Fibroblast of upper back skin (primary cell): ENCODE measurements around the gene STPG1.

Experiments used
- DNase-seq: peaks from one replicate; pipeline ENCODE4 v3.0.0-alpha.2; 2013

Gene STPG1

GRCh38 chr1:24425922-24426321, 12.3 kb upstream of the STPG1 start:
- DNase-seq, result no peak

DNA sequence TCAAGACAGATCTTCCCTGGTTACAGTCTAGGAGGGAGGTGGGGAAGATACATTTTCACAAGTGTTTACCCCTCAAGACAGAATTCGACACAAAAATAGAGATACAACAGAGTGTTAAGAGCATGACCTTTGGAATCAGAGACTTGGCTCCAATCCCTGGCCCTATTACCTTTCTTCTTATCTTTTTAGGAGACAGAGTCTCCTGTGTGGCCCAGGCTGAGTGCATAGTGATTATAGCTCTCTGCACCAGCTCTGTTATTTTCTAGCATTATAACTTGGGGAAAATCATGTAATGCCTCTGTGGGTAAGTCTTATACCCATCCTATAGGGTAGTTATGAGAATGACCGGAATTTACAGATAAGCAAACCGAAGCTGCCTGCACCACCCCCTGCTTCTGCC, 11.9 kb upstream of the STPG1 start:
- no peak for DNase-seq

DNA sequence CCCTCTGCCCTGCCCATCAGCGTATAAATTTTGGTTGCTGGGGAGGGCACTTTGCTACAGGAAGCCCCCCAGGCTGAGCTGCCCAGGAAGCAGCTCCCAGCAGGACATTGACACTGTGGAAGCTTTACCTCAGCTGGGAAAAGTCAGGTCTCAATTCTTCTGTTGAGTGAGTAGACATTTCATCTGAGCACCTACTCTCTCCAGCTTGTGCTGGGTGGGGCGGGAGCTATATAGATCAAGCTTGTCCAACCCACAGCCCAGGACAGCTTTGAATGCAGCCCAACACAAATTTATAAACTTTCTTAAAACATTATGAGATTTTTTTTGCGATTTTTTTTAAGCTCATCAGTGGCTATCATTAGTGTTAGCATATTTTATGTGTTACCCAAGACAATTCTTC, 11.4 kb upstream of the STPG1 start:
- no peak for DNase-seq

DNA sequence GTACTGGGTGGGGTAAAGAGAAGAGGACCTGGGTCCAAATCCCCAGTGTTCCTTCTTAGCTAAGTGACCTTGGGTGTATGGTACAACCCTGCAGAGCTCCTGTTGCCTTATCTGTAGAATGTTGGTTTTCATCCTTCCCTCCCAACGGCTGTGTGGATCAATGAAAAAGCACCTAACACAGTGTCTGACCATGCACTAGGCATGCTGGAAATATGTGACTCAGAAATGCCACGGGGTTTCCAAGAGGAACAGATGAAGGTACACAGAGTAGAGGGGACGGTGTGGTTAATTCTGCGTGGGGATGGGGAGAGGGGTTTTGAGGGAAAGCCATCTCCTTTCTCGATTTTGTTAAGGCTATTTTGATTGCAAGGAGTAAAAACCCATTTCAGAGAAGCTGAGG, 10.6 kb upstream of the STPG1 start:
- no peak for DNase-seq

GRCh38 chr1:24421502-24421901, 7.9 kb upstream of the STPG1 start:
- DNase-seq, result no peak

GRCh38 chr1:24420547-24420946, 7.0 kb upstream of the STPG1 start:
- DNase-seq, result no peak

DNA sequence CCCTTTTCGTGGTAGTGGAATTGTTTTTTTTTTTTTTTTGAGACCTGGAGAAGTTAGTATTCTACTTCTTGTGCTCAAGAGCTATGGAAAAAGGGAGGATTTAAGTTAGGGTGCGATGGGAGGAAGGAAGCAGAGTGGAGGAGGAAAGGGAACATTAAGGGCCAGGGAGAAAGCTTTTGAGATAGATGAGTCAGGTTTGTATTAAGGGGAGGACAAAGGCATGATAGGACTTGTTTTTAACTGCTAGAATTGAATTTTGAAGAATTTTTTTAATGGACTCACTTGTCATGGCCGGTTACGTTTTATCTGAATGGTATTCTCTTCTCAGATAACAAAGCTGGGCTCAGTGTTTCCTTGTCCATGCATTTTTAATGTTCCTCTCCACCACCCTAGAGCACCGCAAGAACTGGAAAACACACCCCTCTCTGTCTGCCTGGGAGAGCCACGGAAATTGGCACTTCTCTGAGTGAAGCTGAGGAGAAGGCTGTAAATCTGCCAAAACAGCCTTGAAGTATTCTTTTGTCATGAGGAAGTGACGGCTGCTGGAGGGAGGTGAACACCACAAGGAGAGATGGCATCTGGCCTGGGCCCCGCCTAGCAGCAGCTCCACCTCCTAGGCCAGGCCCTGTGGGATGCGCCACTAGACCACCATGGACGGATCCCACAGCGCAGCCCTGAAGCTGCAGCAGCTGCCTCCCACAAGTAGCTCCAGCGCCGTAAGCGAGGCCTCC, 5.5 kb upstream of the STPG1 start:
- peak; percentile 77 for DNase-seq

DNA sequence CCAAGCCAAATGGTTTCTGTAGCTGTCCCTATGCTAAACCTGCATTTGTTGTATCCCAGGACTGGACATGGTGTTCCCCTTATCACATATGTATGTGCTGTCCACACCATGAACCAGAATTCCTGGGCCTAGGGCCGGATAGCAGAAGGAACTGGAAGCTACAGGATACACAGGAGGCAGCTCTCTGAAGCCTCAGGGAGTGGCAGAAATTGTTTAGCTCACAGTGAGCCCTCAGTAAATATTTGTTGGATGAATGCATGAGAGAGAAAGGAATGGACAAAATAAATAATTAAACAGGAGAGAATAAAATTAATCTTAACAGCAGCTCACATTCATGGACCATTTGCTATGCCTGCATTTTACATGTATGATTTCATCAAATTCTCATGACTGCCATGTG, 4.1 kb upstream of the STPG1 start:
- no peak for DNase-seq

DNA sequence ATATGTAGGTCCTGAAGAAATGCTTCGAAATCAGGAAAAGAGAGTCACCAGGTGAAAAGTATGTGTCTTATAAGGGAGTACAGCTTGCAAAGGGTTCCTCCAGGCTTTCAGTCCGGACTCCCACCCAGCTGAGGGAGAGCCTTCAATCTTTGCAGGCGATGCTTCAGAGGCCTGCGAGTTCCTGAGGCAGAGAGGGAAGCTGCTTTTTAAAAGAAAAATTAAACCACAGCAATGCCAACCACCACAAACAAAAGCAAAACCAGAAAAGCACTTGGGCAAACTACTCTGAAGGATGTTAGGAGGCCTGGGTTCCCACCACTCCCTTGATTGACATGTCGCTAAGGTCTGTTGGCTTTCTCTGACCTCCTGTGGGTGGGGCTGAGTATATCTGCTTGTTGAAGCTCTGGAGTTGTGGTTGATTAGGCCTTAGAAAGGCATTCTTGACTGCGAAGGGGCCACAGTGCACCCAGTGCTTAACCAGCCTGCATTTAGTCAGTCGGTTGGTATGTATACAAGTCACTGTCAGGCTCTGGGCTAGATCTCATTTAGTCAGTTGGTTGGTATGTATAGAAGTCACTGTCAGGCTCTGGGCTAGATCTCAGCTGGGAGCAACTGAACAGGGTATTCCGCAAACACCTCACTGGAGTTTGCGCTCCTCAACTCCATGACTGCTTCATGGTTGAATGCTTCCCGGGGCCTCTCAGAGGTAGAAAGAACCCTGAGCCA, 3.2 kb upstream of the STPG1 start:
- DNase-seq, result peak; percentile 95

DNA sequence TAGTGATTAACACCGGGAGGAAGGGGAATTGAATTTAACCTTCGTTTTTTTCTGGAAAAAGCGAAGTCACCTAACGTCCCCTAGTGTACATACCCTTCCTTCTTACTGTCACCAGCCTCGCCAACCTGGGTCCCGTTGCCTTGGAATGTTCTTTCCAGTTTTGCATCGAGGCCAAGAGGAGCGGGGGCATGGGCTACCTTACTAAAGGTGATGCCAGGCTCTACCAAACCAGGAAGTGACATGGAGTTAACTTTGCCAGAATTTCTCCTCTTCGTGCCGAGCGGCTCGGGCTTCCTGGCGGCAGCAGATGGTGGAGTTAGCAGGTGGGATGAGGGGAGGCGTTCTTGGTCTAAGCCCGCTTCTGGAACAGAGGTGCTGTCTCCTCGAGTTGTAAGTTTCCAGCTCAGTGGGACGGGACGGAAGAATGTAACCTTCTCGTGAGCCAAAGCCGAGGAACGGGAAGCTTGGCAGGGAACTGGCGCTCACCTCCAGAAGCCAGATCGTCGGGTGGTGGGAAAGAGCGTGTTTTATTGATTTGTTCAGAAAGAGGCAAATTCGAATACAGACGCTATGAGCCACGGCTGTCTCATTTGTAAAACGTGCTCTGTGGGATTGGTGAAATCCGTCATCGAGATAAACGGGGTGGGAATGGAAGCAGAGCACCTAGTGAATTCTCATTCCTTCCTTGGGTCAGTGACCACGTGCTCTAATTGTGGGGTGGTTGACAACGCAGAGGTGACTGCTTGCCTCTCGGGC, 2.5 kb upstream of the STPG1 start:
- no peak for DNase-seq

GRCh38 chr1:24415334-24415909, 1.8 kb upstream of the STPG1 start, which contains the start of gene NIPAL3:
NIPAL3 (plus strand) TSS chr1:24415802; CDS start chr1:24419548, 3,746 bp downstream.
- peak; percentile 99 for DNase-seq

DNA sequence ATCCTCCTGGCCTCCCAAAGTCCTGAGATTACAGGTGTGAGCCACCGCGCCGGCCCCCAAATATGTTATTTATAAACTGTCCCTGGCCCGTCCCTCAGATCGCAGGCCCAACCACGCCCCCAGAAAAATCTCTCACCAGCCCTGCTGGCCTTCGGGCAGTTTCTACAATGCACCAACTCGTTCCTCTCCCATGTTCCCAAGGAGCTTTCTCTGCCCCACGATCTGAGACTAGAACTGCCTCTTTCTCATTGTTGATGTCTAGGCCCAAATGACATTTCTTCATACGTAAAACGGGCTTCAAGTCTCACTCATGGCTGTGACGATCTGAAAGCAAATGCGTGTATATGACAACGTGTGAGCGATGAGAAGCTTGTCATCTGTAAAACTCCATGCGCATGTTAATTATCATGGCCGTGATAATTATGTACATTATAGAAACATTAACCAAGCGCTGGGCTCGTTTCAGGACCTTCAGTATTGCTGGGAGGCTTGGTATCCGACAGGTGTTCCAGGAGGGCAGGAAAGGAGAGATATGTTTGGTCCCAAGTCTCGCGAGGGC, 1.3 kb upstream of the STPG1 start:
- DNase-seq, result no peak

GRCh38 chr1:24412408-24412807, 1.2 kb downstream of the STPG1 start:
- no peak for DNase-seq

DNA sequence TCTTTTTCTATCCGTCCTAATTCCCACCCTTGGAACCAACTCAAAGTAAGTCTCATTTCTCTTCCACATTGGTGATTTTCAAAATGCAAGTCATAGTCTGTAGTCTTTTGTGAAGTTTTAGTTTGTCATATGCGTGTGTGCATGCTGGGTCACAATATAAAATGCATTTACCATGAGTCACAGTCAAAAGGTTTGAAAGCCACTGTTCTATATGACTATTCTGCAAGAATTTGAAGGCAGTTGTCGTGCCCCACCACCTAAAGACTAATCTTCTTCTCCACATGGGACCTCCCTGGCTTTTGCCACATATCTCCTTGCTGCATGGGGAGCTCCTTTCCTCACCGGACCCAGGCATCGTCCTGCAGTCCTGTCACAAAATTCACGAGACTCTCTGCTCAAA, 1.6 kb downstream of the STPG1 start:
- peak; percentile 33 for DNase-seq

- DNase-seq, result no peak
Measured at GRCh38 chr1:24410750-24411149, 2.8 kb downstream of the STPG1 start.

- DNase-seq, result peak; percentile 85
Measured at GRCh38 chr1:24409535-24409934, 4.0 kb downstream of the STPG1 start.

- DNase-seq, result no peak
Measured at GRCh38 chr1:24406788-24407187, 6.8 kb downstream of the STPG1 start.

- no peak for DNase-seq
Measured at GRCh38 chr1:24403806-24404205, 9.8 kb downstream of the STPG1 start.

DNA sequence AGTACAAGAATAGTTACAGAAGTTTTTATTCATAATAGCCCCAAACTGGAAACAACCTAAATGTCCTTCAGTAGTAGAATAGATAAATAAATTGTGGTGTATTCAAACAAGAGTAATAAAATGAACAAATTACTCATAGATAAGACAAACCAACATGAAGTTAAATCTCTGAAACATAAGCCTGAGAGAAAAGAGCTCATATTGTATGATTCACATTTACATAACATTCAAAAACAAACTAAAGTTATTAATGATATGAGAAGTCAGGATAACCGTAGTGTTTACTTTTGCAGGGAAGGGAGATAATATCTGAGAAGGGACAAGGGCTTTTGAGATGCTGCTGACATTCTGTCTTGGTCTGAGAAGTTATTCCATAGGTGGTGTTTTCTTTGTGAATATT, 13.5 kb downstream of the STPG1 start:
- DNase-seq, result no peak

DNA sequence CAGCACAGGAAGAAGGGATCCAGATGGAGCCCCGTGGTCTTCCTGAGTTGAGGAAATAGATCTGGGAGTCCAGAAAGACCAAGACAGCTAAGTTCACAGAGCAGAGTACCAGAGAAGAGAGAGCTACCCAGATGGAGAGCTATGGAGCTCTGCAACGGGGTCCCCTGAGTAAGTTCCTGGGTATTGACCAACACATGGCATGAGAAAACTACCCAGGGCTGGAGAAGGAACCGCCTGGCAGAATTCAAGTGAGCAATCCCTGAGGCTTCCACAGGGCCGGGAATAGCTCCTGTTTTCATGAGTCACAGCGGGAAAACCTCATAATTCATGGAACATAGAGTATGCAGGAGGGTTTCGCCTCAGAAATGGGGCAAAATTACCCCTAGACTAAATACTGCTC, 19.7 kb downstream of the STPG1 start:
- peak; percentile 80 for DNase-seq

GRCh38 chr1:24392982-24393650, 20.5 kb downstream of the STPG1 start:
- no peak for DNase-seq

DNA sequence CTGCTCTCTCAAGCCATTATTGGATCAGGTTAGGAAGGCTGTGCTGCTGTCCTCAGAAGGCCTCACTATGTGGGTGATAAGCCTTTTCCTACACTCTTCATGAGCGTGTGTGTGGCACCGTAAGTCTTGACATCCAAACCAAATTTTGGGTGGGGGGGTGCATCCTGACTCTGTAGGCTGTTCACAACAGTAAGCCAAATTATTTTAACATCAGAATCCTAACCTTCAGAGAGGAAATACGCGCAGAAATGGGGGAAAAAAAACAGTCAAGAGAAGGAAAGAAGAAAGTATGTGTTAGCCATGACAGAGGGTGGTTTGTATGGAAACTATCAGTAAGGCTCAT, 21.0 kb downstream of the STPG1 start:
- DNase-seq, result no peak
